HCT116 (cell line): ENCODE results near the gene GALT. TPM values are rescaled to one million over a fixed set of nuclear protein-coding genes. Genes with fewer than 3 reads are reported as not detected.

Experiments used
- ATAC-seq: fragments of 200-7000 bp; cut with Tn5 transposase; 2 replicates; pipeline ENCODE4 v1.9.1; 2020; ENCODE audit warnings: mild to moderate bottlenecking, moderate library complexity
- BruUV-seq: library from RNA; stranded (reverse); fragments of 400-500 nt; replicated peaks from 2 replicates; lab custom pipeline; 2021; lab: Mats Ljungman, UMichigan
- CTCF ChIA-PET: fragments of 300-600 bp; sonication (Branson Sonifier 250); formaldehyde crosslinking; loops from one replicate; lab custom pipeline; 2021; ENCODE audit warnings: antibody characterized with exemption; lab: Charles Lee
- POLR2A ChIA-PET: fragments of 300-600, 350-600 bp; sonication (Branson Sonifier 250); formaldehyde crosslinking; loops from one replicate; lab custom pipeline; 2021; ENCODE audit warnings: antibody characterized with exemption; lab: Charles Lee
- RAD21 ChIA-PET, 2 experiments: fragments of 300-600 bp; sonication (Branson Sonifier 250); formaldehyde crosslinking; loops; one replicate each; lab custom pipeline; 2023; ENCODE audit warnings: low total read pairs in 2 of 2; ENCODE audit not compliant: uncharacterized antibody in 2 of 2, unreplicated experiment in 2 of 2, low non-redundant PET in 1 of 2; lab: Charles Lee
- DNase-seq: peaks from one replicate; pipeline ENCODE4 v3.0.0-alpha.2; 2010; ENCODE audit warnings: low read depth, low spot score
- H2AFZ ChIP-seq: fragments of 200-600 bp; shearing (Covaris generic), sonication (generic); 2 replicates; pipeline ENCODE4 v1.6.1; 2017; ENCODE audit warnings: low read depth, mixed run types, mixed read lengths, antibody characterized with exemption, low read length; ENCODE audit not compliant: poor library complexity, severe bottlenecking
- H3K27ac ChIP-seq: 2 replicates; pipeline ENCODE4 v1.5.1; 2012; ENCODE audit warnings: low read depth, low read length
- H3K27me3 ChIP-seq: fragments of 200-600 bp; sonication (generic); 2 replicates; pipeline ENCODE4 v1.6.1; 2016; ENCODE audit warnings: mixed run types, low read length, mixed read lengths; ENCODE audit not compliant: insufficient read depth
- H3K36me3 ChIP-seq, 2 experiments: fragments of 200-500 bp in 1 of 2; fragments of 200-600 bp in 1 of 2; sonication (Bioruptor generic) in 1 of 2; sonication (generic) in 1 of 2; 2 replicates each; pipeline versions ENCODE4 v1.5.1 to v1.6.1; 2014 to 2016; ENCODE audit warnings: low read length in 2 of 2, inconsistent platforms in 1 of 2, mixed read lengths in 1 of 2, mixed run types in 1 of 2; ENCODE audit not compliant: insufficient read depth in 2 of 2, control insufficient read depth in 1 of 2
- H3K4me1 ChIP-seq, 2 experiments: fragments of 200-600 bp in 1 of 2; sonication (generic) in 1 of 2; 2 replicates each; pipeline versions ENCODE4 v1.5.1 to v1.6.1; 2012 to 2017; ENCODE audit warnings: low read length in 2 of 2, inconsistent platforms in 1 of 2, mild to moderate bottlenecking in 1 of 2, mixed read lengths in 1 of 2, mixed run types in 1 of 2, moderate library complexity in 1 of 2; ENCODE audit not compliant: insufficient read depth in 2 of 2, control insufficient read depth in 1 of 2
- H3K4me2 ChIP-seq: fragments of 200-600 bp; sonication (generic); 2 replicates; pipeline ENCODE4 v1.6.1; 2017; ENCODE audit warnings: mixed run types, low read length, mixed read lengths
- H3K4me3 ChIP-seq, 2 experiments: fragments of 200-600 bp in 1 of 2; sonication (generic) in 1 of 2; replicated peaks in 1 of 2; 2 replicates each; pipeline ENCODE4 v1.5.1; 2011 to 2016; ENCODE audit warnings: low read length in 2 of 2, control low read depth in 1 of 2, low read depth in 1 of 2, mild to moderate bottlenecking in 1 of 2, mixed read lengths in 1 of 2, mixed run types in 1 of 2
- H3K79me2 ChIP-seq: fragments of 200-600 bp; sonication (generic); 2 replicates; pipeline ENCODE4 v1.6.1; 2017; ENCODE audit warnings: mild to moderate bottlenecking, mixed run types, low read length, moderate library complexity, mixed read lengths; ENCODE audit not compliant: insufficient read depth
- H3K9ac ChIP-seq: fragments of 200-600 bp; sonication (generic); 2 replicates; pipeline ENCODE4 v1.6.1; 2016; ENCODE audit warnings: low read length, mixed read lengths
- H3K9me2 ChIP-seq: fragments of 200-600 bp; sonication (generic), shearing (Covaris generic); 2 replicates; pipeline ENCODE4 v1.6.1; 2017; ENCODE audit warnings: mixed run types, mild to moderate bottlenecking, moderate library complexity; ENCODE audit not compliant: insufficient read depth
- H3K9me3 ChIP-seq, 2 experiments: fragments of 200-500 bp in 1 of 2; fragments of 200-600 bp in 1 of 2; sonication (Bioruptor generic) in 1 of 2; sonication (generic) in 1 of 2; 2 replicates each; pipeline ENCODE4 v1.6.1; 2014 to 2017; ENCODE audit warnings: low read length in 2 of 2, mixed read lengths in 2 of 2, inconsistent platforms in 1 of 2, low read depth in 1 of 2, mild to moderate bottlenecking in 1 of 2, mixed run types in 1 of 2, moderate library complexity in 1 of 2; ENCODE audit not compliant: control insufficient read depth in 1 of 2, insufficient read depth in 1 of 2
- H4K20me1 ChIP-seq: fragments of 200-600 bp; sonication (generic), shearing (Covaris generic); 2 replicates; pipeline ENCODE4 v1.6.1; 2017; ENCODE audit warnings: mixed run types, mild to moderate bottlenecking, moderate library complexity; ENCODE audit not compliant: insufficient read depth
- CBX3 ChIP-seq: IDR thresholded peaks from 2 replicates; pipeline ENCODE4 v1.6.1; 2012; ENCODE audit warnings: low read depth
- EZH2phosphoT487 ChIP-seq: fragments of 200-600 bp; IDR thresholded peaks from 2 replicates; pipeline ENCODE4 v1.6.1; 2018; ENCODE audit warnings: antibody characterized with exemption, borderline replicate concordance
- FOSL1 ChIP-seq: IDR thresholded peaks from 2 replicates; pipeline ENCODE4 v1.6.1; 2012; ENCODE audit warnings: low read depth
- JUND ChIP-seq: IDR thresholded peaks from 2 replicates; pipeline ENCODE4 v1.6.1; 2012
- RAD21 ChIP-seq: IDR thresholded peaks from 2 replicates; pipeline ENCODE4 v1.6.1; 2012; ENCODE audit warnings: low read depth, mild to moderate bottlenecking
- SP1 ChIP-seq: IDR thresholded peaks from 2 replicates; pipeline ENCODE4 v1.6.1; 2012; ENCODE audit warnings: low read depth
- SRF ChIP-seq: IDR thresholded peaks from 2 replicates; pipeline ENCODE4 v1.6.1; 2012; ENCODE audit warnings: low read depth
- TCF7L2 ChIP-seq: IDR thresholded peaks from 2 replicates; pipeline ENCODE4 v1.7.0; 2011; ENCODE audit warnings: borderline replicate concordance, inconsistent platforms; ENCODE audit not compliant: insufficient read depth, insufficient read length; ENCODE audit errors: extremely low read depth
- ZFX ChIP-seq: fragments of 450-650 bp; IDR thresholded peaks from 2 replicates; pipeline ENCODE4 v1.6.1; 2017
- intact Hi-C: fragments of 100-400 bp; cut with micrococcal nuclease; formaldehyde crosslinking; loops from 2 replicates; pipeline ENCODE4 v1.10.0; 2022
- total RNA-seq: library from RNA; stranded (reverse); gene quantifications from one replicate; pipeline ENCODE4 v1.2.1, GENCODE V29; 2021; ENCODE audit not compliant: unreplicated experiment
- TF ChIP-seq, protein P1 (sequence below): IDR thresholded peaks from 2 replicates; pipeline ENCODE4 v1.6.1; 2012; ENCODE audit warnings: low read depth
- TF ChIP-seq, protein P2 (sequence below): IDR thresholded peaks from 2 replicates; pipeline ENCODE4 v1.6.1; 2012

GALT gene
- total RNA-seq, 1 experiment from 2014 or later = 28.2 TPM

- POLR2A ChIA-PET = no interaction called here
- DNase-seq (no peak), ATAC-seq (no peak)
- CTCF ChIA-PET = interaction anchor here (1.6 kb wide), 1 partner anchor 13 kb away, joined by 7 read pairs; no protein-coding TSS in a partner anchor
- BruUV-seq = no TSS peak
- TF ChIP-seq, protein P1, sequence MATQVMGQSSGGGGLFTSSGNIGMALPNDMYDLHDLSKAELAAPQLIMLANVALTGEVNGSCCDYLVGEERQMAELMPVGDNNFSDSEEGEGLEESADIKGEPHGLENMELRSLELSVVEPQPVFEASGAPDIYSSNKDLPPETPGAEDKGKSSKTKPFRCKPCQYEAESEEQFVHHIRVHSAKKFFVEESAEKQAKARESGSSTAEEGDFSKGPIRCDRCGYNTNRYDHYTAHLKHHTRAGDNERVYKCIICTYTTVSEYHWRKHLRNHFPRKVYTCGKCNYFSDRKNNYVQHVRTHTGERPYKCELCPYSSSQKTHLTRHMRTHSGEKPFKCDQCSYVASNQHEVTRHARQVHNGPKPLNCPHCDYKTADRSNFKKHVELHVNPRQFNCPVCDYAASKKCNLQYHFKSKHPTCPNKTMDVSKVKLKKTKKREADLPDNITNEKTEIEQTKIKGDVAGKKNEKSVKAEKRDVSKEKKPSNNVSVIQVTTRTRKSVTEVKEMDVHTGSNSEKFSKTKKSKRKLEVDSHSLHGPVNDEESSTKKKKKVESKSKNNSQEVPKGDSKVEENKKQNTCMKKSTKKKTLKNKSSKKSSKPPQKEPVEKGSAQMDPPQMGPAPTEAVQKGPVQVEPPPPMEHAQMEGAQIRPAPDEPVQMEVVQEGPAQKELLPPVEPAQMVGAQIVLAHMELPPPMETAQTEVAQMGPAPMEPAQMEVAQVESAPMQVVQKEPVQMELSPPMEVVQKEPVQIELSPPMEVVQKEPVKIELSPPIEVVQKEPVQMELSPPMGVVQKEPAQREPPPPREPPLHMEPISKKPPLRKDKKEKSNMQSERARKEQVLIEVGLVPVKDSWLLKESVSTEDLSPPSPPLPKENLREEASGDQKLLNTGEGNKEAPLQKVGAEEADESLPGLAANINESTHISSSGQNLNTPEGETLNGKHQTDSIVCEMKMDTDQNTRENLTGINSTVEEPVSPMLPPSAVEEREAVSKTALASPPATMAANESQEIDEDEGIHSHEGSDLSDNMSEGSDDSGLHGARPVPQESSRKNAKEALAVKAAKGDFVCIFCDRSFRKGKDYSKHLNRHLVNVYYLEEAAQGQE = no peak
- H3K4me2 ChIP-seq = no peak overlapping the region
- no peak overlapping the region for H2AFZ ChIP-seq
- intact Hi-C loops = no loop called here
- no peaks in the 10 kb centered on the region for H3K9me2 ChIP-seq
- no peak overlapping the region for H3K27ac ChIP-seq
- no peaks in the 10 kb centered on the region for H3K9me3 ChIP-seq
- H4K20me1 ChIP-seq = no peaks in the 10 kb centered on the region
- RAD21 ChIA-PET = no interaction called here
- no peaks in the 10 kb centered on the region for H3K4me1 ChIP-seq
- no peaks in the 10 kb centered on the region for H3K27me3 ChIP-seq
- no peaks in the 10 kb centered on the region for H3K79me2 ChIP-seq
- no peak overlapping the region for H3K9ac ChIP-seq
- H3K4me3 ChIP-seq = no peak overlapping the region
- no peaks in the 10 kb centered on the region for H3K36me3 ChIP-seq
Observed at GRCh38 chr9:34689512-34689911, 43.0 kb downstream of the GALT start.

- intact Hi-C loops = no loop called here
- H3K4me3 ChIP-seq = no peak within 1 kb of the TSS
- no peaks in the 10 kb centered on the region for H3K27me3 ChIP-seq
- no peaks in the 10 kb centered on the region for H4K20me1 ChIP-seq
- no peak for ATAC-seq
- H3K27ac ChIP-seq = no peak within 1 kb of the TSS
- ChIA-PET CTCF (interaction anchor here (1.9 kb wide), 1 partner anchor 12 kb away, joined by 8 read pairs; no protein-coding TSS in a partner anchor), RAD21 (no interaction called here), POLR2A (no interaction called here)
- DNase-seq = no peak
- H3K4me1 ChIP-seq = no peaks in the 10 kb centered on the region
- no peak within 1 kb of the TSS for H3K9ac ChIP-seq
- no TSS peak for BruUV-seq
- no peaks in the 10 kb centered on the region for H3K79me2 ChIP-seq
- no peak within 1 kb of the TSS for H2AFZ ChIP-seq
- no peak within 1 kb of the TSS for H3K4me2 ChIP-seq
- H3K9me2 ChIP-seq = no peaks in the 10 kb centered on the region
- H3K36me3 ChIP-seq = no peaks in the 10 kb centered on the region
- H3K9me3 ChIP-seq = no peaks in the 10 kb centered on the region
- no peak for TF ChIP-seq SP1
- no peak for TF ChIP-seq TCF7L2
- no peak for TF ChIP-seq CBX3
- no peak for TF ChIP-seq ZFX
- no peak for TF ChIP-seq RAD21
- TF ChIP-seq EZH2phosphoT487 = no peak
- TF ChIP-seq, protein P2, sequence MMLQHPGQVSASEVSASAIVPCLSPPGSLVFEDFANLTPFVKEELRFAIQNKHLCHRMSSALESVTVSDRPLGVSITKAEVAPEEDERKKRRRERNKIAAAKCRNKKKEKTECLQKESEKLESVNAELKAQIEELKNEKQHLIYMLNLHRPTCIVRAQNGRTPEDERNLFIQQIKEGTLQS = no peak
- no peak for TF ChIP-seq FOSL1
- TF ChIP-seq SRF = no peak
- TF ChIP-seq JUND = no peak
- TF ChIP-seq, protein P1 = no peak
Observed at GRCh38 chr9:34690983-34691935, 44.8 kb downstream of the GALT start, which contains the start of gene CCL19. Gene CCL19 (minus strand): TSS chr9:34691276. CDS start chr9:34691139, 137 bp downstream.
